PC-3 (cell line): ENCODE measurements around the gene DRD2. TPM values are rescaled to one million over a fixed set of nuclear protein-coding genes. Genes with fewer than 3 reads are reported as not detected.

Source experiments
- ATAC-seq: fragments of 200-7000 bp; cut with Tn5 transposase; 2 replicates; pipeline ENCODE4 v1.9.1; 2020; ENCODE audit warnings: mild to moderate bottlenecking, moderate library complexity
- BruUV-seq: library from RNA; stranded (reverse); fragments of 400-500 nt; replicated peaks from 2 replicates; lab custom pipeline; 2021; lab: Mats Ljungman, UMichigan
- CTCF ChIA-PET: fragments of 300-600 bp; sonication (Branson Sonifier 250); formaldehyde crosslinking; loops from one replicate; lab custom pipeline; 2022; ENCODE audit warnings: antibody characterized with exemption; lab: Charles Lee
- POLR2A ChIA-PET: fragments of 300-600 bp; sonication (Branson Sonifier 250); formaldehyde crosslinking; loops from one replicate; lab custom pipeline; 2022; ENCODE audit warnings: antibody characterized with exemption; ENCODE audit not compliant: unreplicated experiment; lab: Charles Lee
- DNase-seq: peaks from one replicate; pipeline ENCODE4 v3.0.0-alpha.2; 2015
- H2AFZ ChIP-seq: fragments of 300-600 bp; sonication (generic); 2 replicates; pipeline ENCODE4 v1.6.0; 2016; ENCODE audit warnings: antibody characterized with exemption, low read length
- H3F3A ChIP-seq: fragments of 300-600 bp; sonication (generic); one replicate; pipeline ENCODE4 v1.6.0; 2017; ENCODE audit warnings: antibody characterized with exemption, low read length, control low read depth, mild to moderate bottlenecking; ENCODE audit not compliant: unreplicated experiment
- H3K27ac ChIP-seq: fragments of 300-600 bp; sonication (generic); 2 replicates; pipeline ENCODE4 v1.5.1; 2016; ENCODE audit warnings: mild to moderate bottlenecking, low read length
- H3K27me3 ChIP-seq: fragments of 300-600 bp; sonication (generic); 2 replicates; pipeline ENCODE4 v1.6.1; 2016; ENCODE audit warnings: low read length, mixed read lengths
- H3K36me3 ChIP-seq: fragments of 300-600 bp; sonication (generic); 2 replicates; pipeline ENCODE4 v1.6.1; 2016; ENCODE audit warnings: low read depth, mixed run types, low read length, mixed read lengths
- H3K4me1 ChIP-seq: fragments of 300-600 bp; sonication (generic); 2 replicates; pipeline ENCODE4 v1.5.1; 2016; ENCODE audit warnings: low read length; ENCODE audit not compliant: insufficient read depth
- H3K4me2 ChIP-seq: fragments of 300-600 bp; sonication (generic); 2 replicates; pipeline ENCODE4 v1.6.0; 2016; ENCODE audit warnings: low read length
- H3K4me3 ChIP-seq: fragments of 300-600 bp; sonication (generic); 2 replicates; pipeline ENCODE4 v1.5.1; 2016; ENCODE audit warnings: mild to moderate bottlenecking, low read length, mixed read lengths
- H3K79me2 ChIP-seq: fragments of 300-600 bp; sonication (generic); 2 replicates; pipeline ENCODE4 v1.6.1; 2017; ENCODE audit warnings: low read length, mixed read lengths
- H3K9ac ChIP-seq: fragments of 300-600 bp; sonication (generic); 2 replicates; pipeline ENCODE4 v1.6.0; 2016; ENCODE audit warnings: mild to moderate bottlenecking, low read length
- H3K9me2 ChIP-seq: fragments of 300-600 bp; sonication (generic); replicated peaks from 2 replicates; pipeline ENCODE4 v1.6.1; 2016; ENCODE audit warnings: mixed run types, low read length, mixed read lengths
- H3K9me3 ChIP-seq: fragments of 300-600 bp; sonication (generic); 2 replicates; pipeline ENCODE4 v1.6.1; 2016; ENCODE audit warnings: low read length, mixed read lengths
- H4K20me1 ChIP-seq: fragments of 300-600 bp; sonication (generic); 2 replicates; pipeline ENCODE4 v1.6.1; 2016; ENCODE audit warnings: low read length, mixed read lengths
- CTCF ChIP-seq: fragments of 300-600 bp; sonication (generic); conservative IDR thresholded peaks from 2 replicates; pipeline ENCODE4 v1.5.1; 2017; ENCODE audit warnings: antibody characterized with exemption, low read depth, mild to moderate bottlenecking, low read length
- EZH2 ChIP-seq: fragments of 300-600 bp; sonication (generic); IDR thresholded peaks from one replicate; pipeline ENCODE4 v1.6.1; 2017; ENCODE audit warnings: antibody characterized with exemption, mild to moderate bottlenecking, low read length; ENCODE audit not compliant: unreplicated experiment
- EZH2phosphoT487 ChIP-seq: fragments of 300-600 bp; sonication (generic); IDR thresholded peaks from 2 replicates; pipeline ENCODE4 v1.6.1; 2018; ENCODE audit warnings: mild to moderate bottlenecking, antibody characterized with exemption, low read length, borderline replicate concordance
- intact Hi-C: fragments of 100-400 bp; cut with micrococcal nuclease; formaldehyde crosslinking; loops from 2 replicates; pipeline ENCODE4 v1.9.0; 2023
- total RNA-seq: library from RNA; depleted of rRNA; stranded (reverse); fragments of >200 nt; gene quantifications from 2 replicates; pipeline ENCODE4 v1.2.3, GENCODE V29; 2014

Gene DRD2
- total RNA-seq, 1 experiment from 2014 or later: not detected

DNA sequence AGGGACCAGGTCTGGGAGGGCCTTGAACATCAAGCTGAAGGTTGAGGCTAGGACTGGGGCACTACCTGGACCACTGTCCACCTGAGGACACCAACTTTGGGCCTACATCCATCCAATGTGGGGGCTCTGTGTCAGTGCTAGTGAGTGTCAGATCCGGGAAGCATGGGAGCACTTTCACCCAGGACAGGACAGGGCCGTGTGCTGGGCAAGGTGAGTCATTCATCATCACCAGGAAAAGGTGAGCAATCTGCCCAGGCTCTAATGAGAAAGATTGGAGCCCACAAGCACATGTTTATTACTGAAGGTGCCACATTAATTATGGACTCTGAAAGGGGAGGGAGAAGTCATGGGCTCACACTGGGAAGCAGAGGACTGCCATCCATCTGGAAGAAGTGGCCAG, 39.7 kb upstream of the DRD2 start:
- ChIA-PET CTCF (no interaction called here), POLR2A (interaction anchor here (0.6 kb wide), 1 partner anchor 58 kb away, joined by 3 read pairs; no protein-coding TSS in a partner anchor)
- no peak overlapping the region for H3K27ac ChIP-seq
- H3K36me3 ChIP-seq: no peaks in the 10 kb centered on the region
- H3K4me1 ChIP-seq: no peaks in the 10 kb centered on the region; the same call in 1 of the 2 replicates
- no peak overlapping the region for H3K4me3 ChIP-seq
- no peak overlapping the region for H3K9ac ChIP-seq
- no peak for DNase-seq
- no peaks in the 10 kb centered on the region for H3F3A ChIP-seq
- H4K20me1 ChIP-seq: no peaks in the 10 kb centered on the region
- intact Hi-C loops: no loop called here
- H3K9me2 ChIP-seq: no peaks in the 10 kb centered on the region
- no peaks in the 10 kb centered on the region for H3K9me3 ChIP-seq
- no peak overlapping the region for H2AFZ ChIP-seq
- no peak for TF ChIP-seq CTCF
- no peaks in the 10 kb centered on the region for H3K79me2 ChIP-seq
- no TSS peak for BruUV-seq
- H3K27me3 ChIP-seq: no peaks in the 10 kb centered on the region
- no peak overlapping the region for H3K4me2 ChIP-seq
- no peak for ATAC-seq

GRCh38 chr11:113507341-113507740, 32.1 kb upstream of the DRD2 start:
- H3K9me3 ChIP-seq: no peaks in the 10 kb centered on the region
- POLR2A ChIA-PET: no interaction called here
- peaks cover 15% of the 10 kb centered on the region for H3K4me1 ChIP-seq
- TF ChIP-seq EZH2phosphoT487: no peak
- no peak for TF ChIP-seq CTCF
- no peak for TF ChIP-seq EZH2
- H3K4me2 ChIP-seq: no peak overlapping the region
- H3K79me2 ChIP-seq: no peaks in the 10 kb centered on the region
- no peak for DNase-seq
- no peak for ATAC-seq
- no peaks in the 10 kb centered on the region for H3F3A ChIP-seq
- no peak overlapping the region for H3K27ac ChIP-seq
- H3K36me3 ChIP-seq: no peaks in the 10 kb centered on the region
- no peak overlapping the region for H3K9ac ChIP-seq
- CTCF ChIA-PET: no interaction called here
- H2AFZ ChIP-seq: no peak overlapping the region
- peaks cover 14% of the 10 kb centered on the region for H3K27me3 ChIP-seq
- H3K9me2 ChIP-seq: no peaks in the 10 kb centered on the region
- no peaks in the 10 kb centered on the region for H4K20me1 ChIP-seq
- intact Hi-C loops: no loop called here
- H3K4me3 ChIP-seq: no peak overlapping the region
- no TSS peak for BruUV-seq

- Histone ChIP-seq H3K27me3 (peaks cover 14% of the 10 kb centered on the region), H3K79me2 (no peaks in the 10 kb centered on the region), H3F3A (no peaks in the 10 kb centered on the region), H4K20me1 (no peaks in the 10 kb centered on the region), H3K9me2 (no peaks in the 10 kb centered on the region), H3K27ac (no peak overlapping the region; the same call in 1 of the 2 replicates), H3K9me3 (no peaks in the 10 kb centered on the region), H3K4me2 (no peak overlapping the region), H2AFZ (no peak overlapping the region), H3K36me3 (no peaks in the 10 kb centered on the region), H3K4me3 (no peak overlapping the region), H3K4me1 (peaks cover 15% of the 10 kb centered on the region), H3K9ac (no peak overlapping the region; the same call in 1 of the 2 replicates)
- TF ChIP-seq EZH2phosphoT487 (no peak), CTCF (no peak), EZH2 (no peak)
- ATAC-seq: no peak
- BruUV-seq: no TSS peak
- ChIA-PET CTCF (no interaction called here), POLR2A (no interaction called here)
- intact Hi-C loops: no loop called here
- no peak for DNase-seq
Measured at GRCh38 chr11:113506893-113507292, 31.7 kb upstream of the DRD2 start.
